GM18526 (cell line): ENCODE measurements around the gene VILL.

Experiments
- POLR2A ChIP-seq: IDR thresholded peaks from 3 replicates; pipeline ENCODE4 v1.6.1; 2011; ENCODE audit not compliant: insufficient read length; ENCODE audit errors: extremely low read depth

The VILL gene

GRCh38 chr3:37990527-37990926 is at the start of gene VILL:
Gene VILL (plus strand): TSS chr3:37990786. CDS start chr3:37993673, 2,887 bp downstream.
- TF ChIP-seq POLR2A: no peak

GRCh38 chr3:37941608-37942508 is 48.7 kb upstream of the VILL start:
- no peak for TF ChIP-seq POLR2A

- no peak for TF ChIP-seq POLR2A
Measured at GRCh38 chr3:37942646-37943045, 47.9 kb upstream of the VILL start.

- TF ChIP-seq POLR2A: no peak
Measured at GRCh38 chr3:37943126-37943525, 47.5 kb upstream of the VILL start.

- TF ChIP-seq POLR2A: no peak
Measured at GRCh38 chr3:37943631-37944314, 46.8 kb upstream of the VILL start.

- TF ChIP-seq POLR2A: no peak
Measured at GRCh38 chr3:37944391-37944842, 46.2 kb upstream of the VILL start.

GRCh38 chr3:37945156-37945806 is 45.3 kb upstream of the VILL start:
- no peak for TF ChIP-seq POLR2A

- no peak for TF ChIP-seq POLR2A
Measured at GRCh38 chr3:37945807-37946530, 44.6 kb upstream of the VILL start.

- TF ChIP-seq POLR2A: no peak
Measured at GRCh38 chr3:37946531-37946889, 44.1 kb upstream of the VILL start.

GRCh38 chr3:37949866-37950265 is 40.7 kb upstream of the VILL start:
- TF ChIP-seq POLR2A: no peak

- TF ChIP-seq POLR2A: no peak
Measured at GRCh38 chr3:37952564-37952963, 38.0 kb upstream of the VILL start.

GRCh38 chr3:37953226-37953625 is 37.4 kb upstream of the VILL start:
- no peak for TF ChIP-seq POLR2A

- TF ChIP-seq POLR2A: no peak
Measured at GRCh38 chr3:37953707-37954394, 36.7 kb upstream of the VILL start.

- no peak for TF ChIP-seq POLR2A
Measured at GRCh38 chr3:37954881-37955280, 35.7 kb upstream of the VILL start.
